ENCODE data around the gene SPRYD7.

GRCh38 chr13:49967456-49967855 lies 31.3 kb upstream of the SPRYD7 start:
- TF ChIP-seq CTCF (optimal IDR thresholded peaks at IDR 0.05 in 1 of 3, IDR thresholded peaks at IDR 0.05 in 1 of 3, conservative IDR thresholded peaks at IDR 0.05 in 1 of 3; ENCODE audit: extremely low read depth in 1 of 3, insufficient read depth in 2 of 3, low read length in 3 of 3), result no peak
- no peak for TF ChIP-seq EZH2 (IDR thresholded peaks at IDR 0.05; ENCODE audit: low read length)

All from keratinocyte (primary cell).